Parathyroid adenoma (tissue), 2 donors: ENCODE results near the gene ARHGEF7.

ENCODE experiments used
- H2AFZ ChIP-seq: fragments of 300-600 bp; sonication (generic); one replicate; pipeline ENCODE4 v1.7.0; 2017; ENCODE audit warnings: antibody characterized with exemption, mild to moderate bottlenecking
- H3K27ac ChIP-seq: fragments of 300-600 bp; sonication (generic); one replicate; pipeline ENCODE4 v1.7.0; 2017
- H3K27me3 ChIP-seq: fragments of 300-600 bp; sonication (generic); one replicate; pipeline ENCODE4 v1.7.0; 2017; ENCODE audit warnings: low read length; ENCODE audit not compliant: control insufficient read depth, insufficient read depth
- H3K36me3 ChIP-seq: fragments of 300-600 bp; sonication (generic); one replicate; pipeline ENCODE4 v1.7.0; 2017; ENCODE audit warnings: low read length; ENCODE audit not compliant: control insufficient read depth, insufficient read depth
- H3K4me1 ChIP-seq: fragments of 300-600 bp; sonication (generic); one replicate; pipeline ENCODE4 v1.7.0; 2017; ENCODE audit warnings: control low read depth
- H3K4me2 ChIP-seq: fragments of 300-600 bp; sonication (generic); one replicate; pipeline ENCODE4 v1.7.0; 2017; ENCODE audit warnings: low read length
- H3K4me3 ChIP-seq: fragments of 300-600 bp; sonication (generic); one replicate; pipeline ENCODE4 v1.7.0; 2017; ENCODE audit warnings: low read depth, low read length
- H3K79me2 ChIP-seq: fragments of 300-600 bp; sonication (generic); one replicate; pipeline ENCODE4 v1.7.0; 2017; ENCODE audit warnings: control low read depth
- H3K9ac ChIP-seq: fragments of 300-600 bp; sonication (generic); one replicate; pipeline ENCODE4 v1.7.0; 2017; ENCODE audit warnings: mild to moderate bottlenecking
- H3K9me3 ChIP-seq: fragments of 300-600 bp; sonication (generic); one replicate; pipeline ENCODE4 v1.7.0; 2017; ENCODE audit warnings: low read length; ENCODE audit not compliant: control insufficient read depth
- CTCF ChIP-seq: fragments of 300-600 bp; sonication (generic); IDR thresholded peaks from one replicate; pipeline ENCODE4 v1.7.0; 2017; ENCODE audit warnings: antibody characterized with exemption, mild to moderate bottlenecking
- donor health status: primary hyperparathyroidism.

ARHGEF7 gene

GRCh38 chr13:111166882-111167675 is 52.0 kb downstream of the ARHGEF7 start:
- Histone ChIP-seq H3K9ac (no peak overlapping the region), H3K4me2 (peak overlapping the region; percentile 7), H2AFZ (no peak overlapping the region), H3K27ac (no peak overlapping the region), H3K4me3 (no peak overlapping the region), H3K36me3 (no peaks in the 10 kb centered on the region), H3K9me3 (no peaks in the 10 kb centered on the region), H3K4me1 (peaks cover 14% of the 10 kb centered on the region), H3K79me2 (peaks cover 50% of the 10 kb centered on the region), H3K27me3 (no peaks in the 10 kb centered on the region)
- no peak for TF ChIP-seq CTCF

- H3K4me3 ChIP-seq = no peak overlapping the region
- H3K4me2 ChIP-seq = no peak overlapping the region
- H3K27ac ChIP-seq = no peak overlapping the region
- peaks cover 14% of the 10 kb centered on the region for H3K4me1 ChIP-seq
- H3K36me3 ChIP-seq = no peaks in the 10 kb centered on the region
- H3K79me2 ChIP-seq = peaks cover 48% of the 10 kb centered on the region
- no peaks in the 10 kb centered on the region for H3K9me3 ChIP-seq
- no peaks in the 10 kb centered on the region for H3K27me3 ChIP-seq
- TF ChIP-seq CTCF = no peak
- H2AFZ ChIP-seq = no peak overlapping the region
- no peak overlapping the region for H3K9ac ChIP-seq
Observed at GRCh38 chr13:111168107-111168506, 53.0 kb downstream of the ARHGEF7 start.

- Histone ChIP-seq H3K9me3 (no peaks in the 10 kb centered on the region), H3K27me3 (no peaks in the 10 kb centered on the region), H3K4me1 (peaks cover 4% of the 10 kb centered on the region), H3K36me3 (no peaks in the 10 kb centered on the region), H2AFZ (no peak overlapping the region), H3K4me3 (no peak overlapping the region), H3K79me2 (peaks cover 32% of the 10 kb centered on the region), H3K9ac (no peak overlapping the region), H3K4me2 (no peak overlapping the region), H3K27ac (no peak overlapping the region)
- no peak for TF ChIP-seq CTCF
Observed at GRCh38 chr13:111171112-111171511, 56.0 kb downstream of the ARHGEF7 start.

- Histone ChIP-seq H3K4me2 (no peak overlapping the region), H3K27me3 (no peaks in the 10 kb centered on the region), H3K36me3 (no peaks in the 10 kb centered on the region), H3K27ac (no peak overlapping the region), H2AFZ (no peak overlapping the region), H3K9ac (no peak overlapping the region), H3K4me3 (no peak overlapping the region), H3K79me2 (peaks cover 29% of the 10 kb centered on the region), H3K9me3 (no peaks in the 10 kb centered on the region), H3K4me1 (no peaks in the 10 kb centered on the region)
- no peak for TF ChIP-seq CTCF
Observed at GRCh38 chr13:111171629-111172028, 56.5 kb downstream of the ARHGEF7 start.
